Fibroblast of lung (primary cell): ENCODE measurements around the gene FUT8. TPM values are rescaled to one million over a fixed set of nuclear protein-coding genes. Genes with fewer than 3 reads are reported as not detected.

ENCODE experiments used
- DNase-seq, 2 donors: peaks; one replicate each; pipeline versions ENCODE4 v3.0.0 to v3.0.0-alpha.2; 2010; ENCODE audit warnings: low read depth in 2 of 2
- H2AFZ ChIP-seq: 2 replicates; pipeline ENCODE4 v1.5.1; 2012; ENCODE audit warnings: low read length, control low read depth, inconsistent platforms
- H3K27ac ChIP-seq: 2 replicates; pipeline ENCODE4 v1.5.1; 2011; ENCODE audit warnings: low read length, control low read depth; ENCODE audit not compliant: insufficient read depth
- H3K27me3 ChIP-seq: 2 replicates; pipeline ENCODE4 v1.5.1; 2011; ENCODE audit warnings: mild to moderate bottlenecking, low read length; ENCODE audit not compliant: control insufficient read depth, insufficient read depth
- H3K36me3 ChIP-seq: 2 replicates; pipeline ENCODE4 v1.5.1; 2011; ENCODE audit warnings: low read length; ENCODE audit not compliant: control insufficient read depth, insufficient read depth
- H3K4me1 ChIP-seq: 2 replicates; pipeline ENCODE4 v1.5.1; 2011; ENCODE audit warnings: low read length; ENCODE audit not compliant: control insufficient read depth, insufficient read depth; ENCODE audit errors: extremely low read depth
- H3K4me2 ChIP-seq: 2 replicates; pipeline ENCODE4 v1.5.1; 2011; ENCODE audit warnings: low read length, control low read depth; ENCODE audit not compliant: insufficient read depth; ENCODE audit errors: extremely low read depth
- H3K4me3 ChIP-seq, 4 experiments: fragments of 200-600 bp in 1 of 4; sonication (generic) in 1 of 4; replicated peaks in 1 of 4; 2 replicates each; pipeline ENCODE4 v1.5.1; 2011 to 2016; ENCODE audit warnings: low read length in 4 of 4, low read depth in 3 of 4, mild to moderate bottlenecking in 3 of 4, control low read depth in 2 of 4, inconsistent platforms in 1 of 4, mixed read lengths in 1 of 4; ENCODE audit not compliant: insufficient read depth in 1 of 4; ENCODE audit errors: control extremely low read depth in 1 of 4
- H3K79me2 ChIP-seq: 2 replicates; pipeline ENCODE4 v1.5.1; 2012; ENCODE audit warnings: mild to moderate bottlenecking, low read length, inconsistent platforms; ENCODE audit not compliant: control insufficient read depth, insufficient read depth
- H3K9ac ChIP-seq: 2 replicates; pipeline ENCODE4 v1.5.1; 2011; ENCODE audit warnings: mild to moderate bottlenecking, low read length, control low read depth; ENCODE audit not compliant: insufficient read depth
- H3K9me3 ChIP-seq: 2 replicates; pipeline ENCODE4 v1.5.1; 2012; ENCODE audit warnings: low read depth, low read length; ENCODE audit not compliant: control insufficient read depth, insufficient read depth
- H4K20me1 ChIP-seq: 2 replicates; pipeline ENCODE4 v1.5.1; 2011; ENCODE audit warnings: low read length; ENCODE audit not compliant: control insufficient read depth, insufficient read depth; ENCODE audit errors: extremely low read depth
- EZH2 ChIP-seq: IDR thresholded peaks from 2 replicates; pipeline ENCODE4 v1.5.1; 2012; ENCODE audit warnings: low read length, control low read depth, mild to moderate bottlenecking; ENCODE audit errors: missing control alignments
- polyA plus RNA-seq, 2 donors: library from polyadenylated mRNA; depleted of rRNA in 1 of 2; stranded (reverse) in 1 of 2; unstranded in 1 of 2; fragments of >200 nt; gene quantifications; 2 replicates each; pipeline ENCODE4 v1.2.1, GENCODE V29; 2011 to 2012; ENCODE audit warnings: missing spikeins in 1 of 2
- total RNA-seq: library from RNA; depleted of rRNA; stranded (reverse); fragments of >200 nt; gene quantifications from 2 replicates; pipeline ENCODE4 v1.2.1, GENCODE V29; 2014
- TF ChIP-seq, protein P1 (sequence below), 2 donors: IDR thresholded peaks in 1 of 2; conservative IDR thresholded peaks in 1 of 2; 1 replicate in 1 of 2; 2 replicates in 1 of 2; pipeline ENCODE4 v1.5.1; 2011 to 2012; ENCODE audit warnings: low read length in 2 of 2, control low read depth in 1 of 2, inconsistent platforms in 1 of 2, low read depth in 1 of 2, mild to moderate bottlenecking in 1 of 2

Gene FUT8
- total and polyA plus RNA-seq, 2 donors (not counting 1 experiment from before 2014, with no cell fraction given), result 51.4 to 95.8 TPM

- H3K79me2 ChIP-seq, result no peaks in the 10 kb centered on the region
- H3K27me3 ChIP-seq, result no peaks in the 10 kb centered on the region
- peak in 1 of 2 donors; percentile 14 for DNase-seq
- H3K4me3 ChIP-seq, result no peak overlapping the region
- no peak overlapping the region for H3K9ac ChIP-seq
- H3K9me3 ChIP-seq, result no peaks in the 10 kb centered on the region
- no peaks in the 10 kb centered on the region for H3K36me3 ChIP-seq
- H3K4me2 ChIP-seq, result no peak overlapping the region
- TF ChIP-seq, protein P1, sequence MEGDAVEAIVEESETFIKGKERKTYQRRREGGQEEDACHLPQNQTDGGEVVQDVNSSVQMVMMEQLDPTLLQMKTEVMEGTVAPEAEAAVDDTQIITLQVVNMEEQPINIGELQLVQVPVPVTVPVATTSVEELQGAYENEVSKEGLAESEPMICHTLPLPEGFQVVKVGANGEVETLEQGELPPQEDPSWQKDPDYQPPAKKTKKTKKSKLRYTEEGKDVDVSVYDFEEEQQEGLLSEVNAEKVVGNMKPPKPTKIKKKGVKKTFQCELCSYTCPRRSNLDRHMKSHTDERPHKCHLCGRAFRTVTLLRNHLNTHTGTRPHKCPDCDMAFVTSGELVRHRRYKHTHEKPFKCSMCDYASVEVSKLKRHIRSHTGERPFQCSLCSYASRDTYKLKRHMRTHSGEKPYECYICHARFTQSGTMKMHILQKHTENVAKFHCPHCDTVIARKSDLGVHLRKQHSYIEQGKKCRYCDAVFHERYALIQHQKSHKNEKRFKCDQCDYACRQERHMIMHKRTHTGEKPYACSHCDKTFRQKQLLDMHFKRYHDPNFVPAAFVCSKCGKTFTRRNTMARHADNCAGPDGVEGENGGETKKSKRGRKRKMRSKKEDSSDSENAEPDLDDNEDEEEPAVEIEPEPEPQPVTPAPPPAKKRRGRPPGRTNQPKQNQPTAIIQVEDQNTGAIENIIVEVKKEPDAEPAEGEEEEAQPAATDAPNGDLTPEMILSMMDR (conservative IDR thresholded peaks at IDR 0.05 in 1 of 2, IDR thresholded peaks at IDR 0.05 in 1 of 2; ENCODE audit: low read depth in 1 of 2, low read length in 2 of 2), result peak in 1 of 2 donors; percentile 11
- no peak for TF ChIP-seq EZH2
- H4K20me1 ChIP-seq, result no peaks in the 10 kb centered on the region
- H2AFZ ChIP-seq, result no peak overlapping the region
- H3K4me1 ChIP-seq, result no peaks in the 10 kb centered on the region
- H3K27ac ChIP-seq, result no peak overlapping the region
These were observed 38.9 kb upstream of the FUT8 start for GRCh38 chr14:65373671-65374039.

GRCh38 chr14:65377576-65377975 is 35.0 kb upstream of the FUT8 start:
- TF ChIP-seq, protein P1 (conservative IDR thresholded peaks at IDR 0.05 in 1 of 2, IDR thresholded peaks at IDR 0.05 in 1 of 2; ENCODE audit: low read depth in 1 of 2, low read length in 2 of 2), result no peak
- TF ChIP-seq EZH2, result no peak
- peak in 1 of 2 donors; percentile 57 for DNase-seq

DNA sequence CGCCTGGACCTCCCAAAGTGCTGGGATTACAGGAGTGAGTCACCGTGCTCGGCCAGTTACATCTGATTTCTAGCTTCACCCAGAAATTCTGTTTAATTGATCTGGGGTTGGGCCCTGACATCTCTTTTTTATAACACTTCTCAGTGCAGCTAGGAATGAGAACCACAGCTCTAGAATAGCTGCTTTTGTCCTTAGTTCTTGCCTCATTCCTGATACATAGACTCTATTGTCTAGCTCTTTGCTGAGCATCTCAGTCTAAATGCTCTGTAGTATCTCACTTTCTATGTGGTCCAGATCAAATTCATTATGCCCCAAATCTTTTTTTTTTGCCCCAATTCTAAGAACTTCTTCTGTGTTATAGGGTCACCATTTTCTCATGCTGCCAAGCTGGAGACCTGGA is 29.9 kb upstream of the FUT8 start:
- H3K9me3 ChIP-seq, result no peaks in the 10 kb centered on the region
- no peak overlapping the region for H2AFZ ChIP-seq
- H4K20me1 ChIP-seq, result no peaks in the 10 kb centered on the region
- no peaks in the 10 kb centered on the region for H3K4me1 ChIP-seq
- TF ChIP-seq, protein P1 (conservative IDR thresholded peaks at IDR 0.05 in 1 of 2, IDR thresholded peaks at IDR 0.05 in 1 of 2; ENCODE audit: low read depth in 1 of 2, low read length in 2 of 2), result no peak
- no peak for TF ChIP-seq EZH2
- no peak overlapping the region for H3K9ac ChIP-seq
- H3K4me3 ChIP-seq, result no peak overlapping the region
- no peak overlapping the region for H3K4me2 ChIP-seq
- no peak for DNase-seq
- no peaks in the 10 kb centered on the region for H3K27me3 ChIP-seq
- H3K36me3 ChIP-seq, result no peaks in the 10 kb centered on the region
- H3K79me2 ChIP-seq, result no peaks in the 10 kb centered on the region
- no peak overlapping the region for H3K27ac ChIP-seq

More at GRCh38 chr14:65377576-65377975, 35.0 kb upstream of the FUT8 start:
- H3K27ac ChIP-seq, result no peak overlapping the region
- H3K36me3 ChIP-seq, result no peaks in the 10 kb centered on the region
- no peaks in the 10 kb centered on the region for H4K20me1 ChIP-seq
- no peak overlapping the region for H2AFZ ChIP-seq
- H3K4me3 ChIP-seq, result no peak overlapping the region
- no peaks in the 10 kb centered on the region for H3K79me2 ChIP-seq
- no peaks in the 10 kb centered on the region for H3K9me3 ChIP-seq
- no peaks in the 10 kb centered on the region for H3K27me3 ChIP-seq
- H3K4me2 ChIP-seq, result no peak overlapping the region
- H3K4me1 ChIP-seq, result no peaks in the 10 kb centered on the region
- H3K9ac ChIP-seq, result no peak overlapping the region
